ENCODE data around the gene ARL15. TPM values are rescaled to one million over a fixed set of nuclear protein-coding genes. Genes with fewer than 3 reads are reported as not detected.

ARL15 gene
- total RNA-seq, 4 donors from 2014 or later, result 36.2 to 338 (median 69.0) TPM

- Histone ChIP-seq H3K9me3 (no peaks in the 10 kb centered on the region), H3K27me3 (no peaks in the 10 kb centered on the region), H3K27ac (no peak overlapping the region), H3K36me3 (no peaks in the 10 kb centered on the region), H3K4me1 (no peaks in the 10 kb centered on the region), H3K4me3 (no peak overlapping the region)
- TF ChIP-seq CTCF (IDR thresholded peaks at IDR 0.05), result no peak
- no peak for TF ChIP-seq POLR2A (IDR thresholded peaks at IDR 0.05)
- intact Hi-C loops (cut with DNase I; ENCODE audit: low total_unique reads), result no loop called here
- no peak for DNase-seq
Observed at GRCh38 chr5:54270326-54270725, 40.0 kb downstream of the ARL15 start.

GRCh38 chr5:54264574-54264973 is 45.8 kb downstream of the ARL15 start:
- no peaks in the 10 kb centered on the region for H3K27me3 ChIP-seq
- TF ChIP-seq POLR2A (IDR thresholded peaks at IDR 0.05) (no peak), CTCF (IDR thresholded peaks at IDR 0.05) (no peak)
- H3K4me3 ChIP-seq, result no peak overlapping the region
- no peaks in the 10 kb centered on the region for H3K36me3 ChIP-seq
- H3K4me1 ChIP-seq, result no peaks in the 10 kb centered on the region
- DNase-seq, result no peak
- intact Hi-C loops (cut with DNase I; ENCODE audit: low total_unique reads), result no loop called here
- no peak overlapping the region for H3K27ac ChIP-seq
- no peaks in the 10 kb centered on the region for H3K9me3 ChIP-seq

- intact Hi-C loops (cut with DNase I; ENCODE audit: low total_unique reads), result no loop called here
- TF ChIP-seq POLR2A (IDR thresholded peaks at IDR 0.05) (no peak), CTCF (IDR thresholded peaks at IDR 0.05) (no peak)
- no peak for DNase-seq
Observed at GRCh38 chr5:54263447-54263846, 46.9 kb downstream of the ARL15 start.

GRCh38 chr5:54261596-54261995 is 48.8 kb downstream of the ARL15 start:
- Histone ChIP-seq H3K27ac (no peak overlapping the region), H3K4me1 (no peaks in the 10 kb centered on the region), H3K4me3 (no peak overlapping the region), H3K27me3 (no peaks in the 10 kb centered on the region), H3K36me3 (no peaks in the 10 kb centered on the region), H3K9me3 (no peaks in the 10 kb centered on the region)
- no peak for DNase-seq
- intact Hi-C loops (cut with DNase I; ENCODE audit: low total_unique reads), result no loop called here
- TF ChIP-seq CTCF (IDR thresholded peaks at IDR 0.05), result no peak
- no peak for TF ChIP-seq POLR2A (IDR thresholded peaks at IDR 0.05)

More at GRCh38 chr5:54263447-54263846, 46.9 kb downstream of the ARL15 start:
- Histone ChIP-seq H3K36me3 (no peaks in the 10 kb centered on the region), H3K4me3 (no peak overlapping the region), H3K27ac (no peak overlapping the region), H3K9me3 (no peaks in the 10 kb centered on the region), H3K4me1 (no peaks in the 10 kb centered on the region), H3K27me3 (no peaks in the 10 kb centered on the region)

GRCh38 chr5:54259981-54260380 is 50.4 kb downstream of the ARL15 start:
- intact Hi-C loops (cut with DNase I; ENCODE audit: low total_unique reads), result no loop called here
- H3K4me1 ChIP-seq, result no peaks in the 10 kb centered on the region
- no peaks in the 10 kb centered on the region for H3K27me3 ChIP-seq
- no peak for TF ChIP-seq CTCF (IDR thresholded peaks at IDR 0.05)
- no peak for TF ChIP-seq POLR2A (IDR thresholded peaks at IDR 0.05)
- H3K4me3 ChIP-seq, result no peak overlapping the region
- no peaks in the 10 kb centered on the region for H3K36me3 ChIP-seq
- no peaks in the 10 kb centered on the region for H3K9me3 ChIP-seq
- DNase-seq, result no peak
- H3K27ac ChIP-seq, result no peak overlapping the region
